ENCODE data around the gene NDUFA3.

Gene NDUFA3

DNA sequence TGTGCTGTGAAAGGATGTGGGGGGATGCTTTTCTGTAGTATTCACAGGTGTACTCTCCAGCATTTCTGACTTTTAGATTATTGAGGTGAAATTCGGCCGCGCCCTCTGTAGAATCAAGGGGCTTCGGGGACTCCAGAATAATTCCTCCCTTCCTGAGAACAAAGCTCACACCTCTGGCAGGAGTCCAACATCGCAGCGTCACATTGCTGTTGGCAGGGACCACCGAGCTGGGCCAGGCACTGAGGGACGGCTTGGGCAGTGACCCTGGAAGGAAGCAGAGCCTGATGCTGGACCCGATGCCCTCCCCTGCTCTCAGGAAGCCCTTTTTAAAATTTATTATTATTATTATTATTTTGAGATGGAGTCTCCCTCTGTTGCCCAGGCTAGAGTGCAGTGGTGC lies 27.8 kb upstream of the NDUFA3 start:
- no peak for TF ChIP-seq CTCF (IDR thresholded peaks at IDR 0.05)

DNA sequence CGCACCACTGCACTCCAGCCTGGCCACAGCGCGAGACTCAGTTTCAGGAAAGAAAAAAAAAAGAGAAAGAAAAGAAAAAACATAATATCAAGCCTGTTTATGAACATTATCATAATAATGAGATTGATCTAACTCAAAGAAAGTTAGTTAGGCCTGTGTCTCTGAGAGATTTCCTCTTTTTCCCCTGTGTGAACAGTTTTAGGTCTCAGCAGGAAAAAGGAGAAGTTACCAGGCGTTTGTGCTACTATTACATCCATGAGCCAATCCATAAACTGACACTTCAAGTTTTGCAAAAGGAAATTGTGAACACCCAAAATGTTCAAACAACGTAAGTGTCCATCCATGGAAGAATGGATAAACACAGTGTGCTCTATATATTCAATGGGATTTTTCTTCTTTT lies 25.3 kb upstream of the NDUFA3 start:
- intact Hi-C loops (cut with DNase I; ENCODE audit: low total_unique reads): no loop called here
- H3K27me3 ChIP-seq: no peaks in the 10 kb centered on the region
- TF ChIP-seq CTCF (IDR thresholded peaks at IDR 0.05): no peak
- DNase-seq: no peak
- no peak overlapping the region for H3K4me3 ChIP-seq
- H3K36me3 ChIP-seq: no peaks in the 10 kb centered on the region
- H3K9me3 ChIP-seq: peaks cover 4 to 15% (median 14%) of the 10 kb centered on the region in 3 donors
- H3K4me1 ChIP-seq: no peaks in the 10 kb centered on the region
- H3K27ac ChIP-seq: no peak overlapping the region

More for the DNA sequence above, 27.8 kb upstream of the NDUFA3 start:
- DNase-seq: peak in 1 of 2 donors; percentile 23
- no peaks in the 10 kb centered on the region for H3K4me1 ChIP-seq
- no peaks in the 10 kb centered on the region for H3K36me3 ChIP-seq
- H3K27ac ChIP-seq: no peak overlapping the region
- intact Hi-C loops (cut with DNase I; ENCODE audit: low total_unique reads): no loop called here
- H3K9me3 ChIP-seq: peaks cover 0 to 5% (median 3%) of the 10 kb centered on the region in 3 donors
- no peaks in the 10 kb centered on the region for H3K27me3 ChIP-seq
- H3K4me3 ChIP-seq: no peak overlapping the region

DNA sequence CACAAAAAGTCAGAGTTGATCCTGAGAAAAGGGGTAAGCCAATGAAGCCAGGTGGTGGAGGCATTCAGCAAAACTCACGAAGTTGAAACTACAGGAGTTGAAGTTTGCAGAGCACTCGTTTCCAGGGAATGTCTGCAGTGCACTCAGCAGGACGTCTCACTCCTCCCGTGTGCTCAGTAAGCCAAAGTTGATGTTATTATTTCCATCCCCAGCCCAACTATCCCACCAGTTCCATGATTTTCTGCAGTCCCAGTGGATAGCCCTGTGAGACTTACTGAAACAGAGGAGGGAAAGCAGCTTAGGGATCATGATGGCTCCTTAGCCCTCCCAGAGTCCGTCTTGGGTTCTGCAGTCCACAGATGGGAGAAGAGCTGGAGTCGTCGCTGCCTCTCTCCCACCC lies 21.6 kb upstream of the NDUFA3 start, which contains the start of gene TARM1:
TARM1 (minus strand) TSS at position 334 of the 400 bp plus-strand sequence; CDS start at position 309, 25 bp downstream.
- Histone ChIP-seq H3K27ac (no peak within 1 kb of the TSS), H3K36me3 (no peaks in the 10 kb centered on the region), H3K4me3 (no peak within 1 kb of the TSS), H3K9me3 (peaks cover 4 to 20% (median 19%) of the 10 kb centered on the region in 3 donors), H3K27me3 (no peaks in the 10 kb centered on the region), H3K4me1 (no peaks in the 10 kb centered on the region)
- DNase-seq: no peak
- TF ChIP-seq CTCF (IDR thresholded peaks at IDR 0.05): no peak
- intact Hi-C loops (cut with DNase I; ENCODE audit: low total_unique reads): no loop called here

DNA sequence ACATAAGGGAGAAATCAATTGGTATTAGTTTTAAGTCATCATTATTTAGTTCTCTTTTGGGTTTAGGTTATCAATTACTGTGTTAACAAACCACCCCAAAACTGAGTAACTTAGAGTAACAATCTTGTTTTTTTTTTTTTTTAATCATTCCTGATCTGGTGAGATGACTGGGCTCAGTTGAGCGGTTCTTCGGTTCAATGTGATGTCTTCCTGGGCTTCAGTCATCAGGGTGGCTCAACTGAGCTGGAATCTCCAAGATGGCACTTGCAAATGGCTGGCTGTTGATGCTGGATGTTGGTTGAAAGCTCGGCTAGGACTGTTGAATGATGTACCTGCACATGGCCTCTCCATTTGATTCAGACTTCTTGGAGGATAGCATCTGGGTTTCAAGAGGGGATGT lies 18.2 kb upstream of the NDUFA3 start:
- peaks cover 4 to 20% (median 19%) of the 10 kb centered on the region in 3 donors for H3K9me3 ChIP-seq
- H3K36me3 ChIP-seq: no peaks in the 10 kb centered on the region
- DNase-seq: no peak
- H3K4me1 ChIP-seq: no peaks in the 10 kb centered on the region
- H3K4me3 ChIP-seq: no peak overlapping the region
- no peak overlapping the region for H3K27ac ChIP-seq
- H3K27me3 ChIP-seq: no peaks in the 10 kb centered on the region
- no peak for TF ChIP-seq CTCF (IDR thresholded peaks at IDR 0.05)
- intact Hi-C loops (cut with DNase I; ENCODE audit: low total_unique reads): no loop called here

DNA sequence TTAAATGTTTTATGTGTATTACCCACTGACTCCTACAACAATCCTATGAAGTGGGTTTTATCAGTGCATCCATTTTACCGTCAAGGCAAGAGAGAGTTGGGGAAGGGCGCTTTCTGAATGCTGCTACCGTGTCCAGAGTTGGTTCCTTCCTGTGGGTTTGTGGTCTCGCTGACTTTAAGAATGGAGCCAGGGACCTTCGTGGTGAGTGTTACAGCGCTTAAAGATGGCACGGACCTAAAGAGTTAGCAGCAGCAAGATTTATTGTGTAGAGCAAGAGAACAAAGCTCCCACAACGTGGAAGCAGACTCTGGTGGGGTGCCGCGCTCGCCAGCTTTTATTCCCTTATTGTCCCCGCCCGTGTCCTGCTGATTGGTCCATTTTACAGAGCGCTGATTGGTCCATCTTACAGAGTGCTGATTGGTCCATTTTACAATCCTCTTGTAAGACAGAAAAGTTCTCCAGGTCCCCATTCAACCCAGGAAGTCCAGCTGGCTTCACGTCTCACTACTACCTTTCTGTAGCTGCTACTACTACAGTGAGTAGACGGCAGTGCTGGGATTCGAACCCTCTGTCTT lies 8.1 kb upstream of the NDUFA3 start:
- intact Hi-C loops (cut with DNase I; ENCODE audit: low total_unique reads): no loop called here
- Histone ChIP-seq H3K4me3 (no peak overlapping the region), H3K9me3 (no peaks in the 10 kb centered on the region), H3K27ac (no peak overlapping the region), H3K27me3 (peaks cover 0 to 25% of the 10 kb centered on the region in 2 donors), H3K36me3 (no peaks in the 10 kb centered on the region), H3K4me1 (peaks cover 0 to 10% (median 9%) of the 10 kb centered on the region in 4 donors)
- DNase-seq: no peak
- TF ChIP-seq CTCF (IDR thresholded peaks at IDR 0.05): no peak

All from tibial artery (tissue), 4 donors.